A549 (cell line): ENCODE data around the gene TEX52.

ENCODE experiments used
- CTCF ChIP-seq: fragments of >200 bp; sonication (Bioruptor Twin); formaldehyde crosslinking; IDR thresholded peaks from 3 replicates; pipeline ENCODE4 v1.5.1; 2016
- ELK1 ChIP-seq: fragments of 150-350 bp; IDR thresholded peaks from 2 replicates; pipeline ENCODE4 v1.6.1; 2014; ENCODE audit warnings: low read depth, mild to moderate bottlenecking, low read length
- HDAC2 ChIP-seq: fragments of 200-600 bp; sonication (generic); IDR thresholded peaks from 2 replicates; pipeline ENCODE4 v1.6.1; 2016
- HEYL ChIP-seq: fragments of 250-450 bp; sonication (Bioruptor Pico); IDR thresholded peaks from 2 replicates; pipeline ENCODE4 v1.8.0; 2021; ENCODE audit warnings: mild to moderate bottlenecking, moderate library complexity
- KDM1A ChIP-seq: fragments of 200-600 bp; sonication (generic); IDR thresholded peaks from 2 replicates; pipeline ENCODE4 v1.6.1; 2016; ENCODE audit warnings: low read depth, mild to moderate bottlenecking
- MAFK ChIP-seq: fragments of 450-650 bp; IDR thresholded peaks from 2 replicates; pipeline ENCODE4 v1.6.1; 2014; ENCODE audit not compliant: partially characterized antibody
- POLR2A ChIP-seq: IDR thresholded peaks from 2 replicates; pipeline ENCODE4 v1.6.1; 2012; ENCODE audit warnings: mild to moderate bottlenecking, low read length
- REST ChIP-seq: fragments of 200-600 bp; sonication (generic); IDR thresholded peaks from 2 replicates; pipeline ENCODE4 v1.6.1; 2016; ENCODE audit warnings: antibody characterized with exemption, mild to moderate bottlenecking, moderate library complexity
- SREBF2 ChIP-seq: fragments of 450-650 bp; IDR thresholded peaks from 2 replicates; pipeline ENCODE4 v1.6.1; 2014; ENCODE audit warnings: mild to moderate bottlenecking, moderate library complexity

GRCh38 chr12:2879853-2880252, 23.0 kb upstream of the TEX52 start:
- TF ChIP-seq HDAC2 = no peak
- no peak for TF ChIP-seq CTCF
- TF ChIP-seq POLR2A = no peak
- TF ChIP-seq SREBF2 = no peak
- TF ChIP-seq REST = no peak
- TF ChIP-seq HEYL (CRISPR knock-in tag) = no peak
- TF ChIP-seq ELK1 = no peak
- TF ChIP-seq KDM1A = no peak
- TF ChIP-seq MAFK = no peak
